ENCODE results near the gene PRXL2A.
"Not testable (repeated sequence)": the region's sequence is repeated elsewhere in the genome, so short reads cannot be mapped to it uniquely, and the experiment has no call there.

The PRXL2A gene, protein sequence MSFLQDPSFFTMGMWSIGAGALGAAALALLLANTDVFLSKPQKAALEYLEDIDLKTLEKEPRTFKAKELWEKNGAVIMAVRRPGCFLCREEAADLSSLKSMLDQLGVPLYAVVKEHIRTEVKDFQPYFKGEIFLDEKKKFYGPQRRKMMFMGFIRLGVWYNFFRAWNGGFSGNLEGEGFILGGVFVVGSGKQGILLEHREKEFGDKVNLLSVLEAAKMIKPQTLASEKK

DNA sequence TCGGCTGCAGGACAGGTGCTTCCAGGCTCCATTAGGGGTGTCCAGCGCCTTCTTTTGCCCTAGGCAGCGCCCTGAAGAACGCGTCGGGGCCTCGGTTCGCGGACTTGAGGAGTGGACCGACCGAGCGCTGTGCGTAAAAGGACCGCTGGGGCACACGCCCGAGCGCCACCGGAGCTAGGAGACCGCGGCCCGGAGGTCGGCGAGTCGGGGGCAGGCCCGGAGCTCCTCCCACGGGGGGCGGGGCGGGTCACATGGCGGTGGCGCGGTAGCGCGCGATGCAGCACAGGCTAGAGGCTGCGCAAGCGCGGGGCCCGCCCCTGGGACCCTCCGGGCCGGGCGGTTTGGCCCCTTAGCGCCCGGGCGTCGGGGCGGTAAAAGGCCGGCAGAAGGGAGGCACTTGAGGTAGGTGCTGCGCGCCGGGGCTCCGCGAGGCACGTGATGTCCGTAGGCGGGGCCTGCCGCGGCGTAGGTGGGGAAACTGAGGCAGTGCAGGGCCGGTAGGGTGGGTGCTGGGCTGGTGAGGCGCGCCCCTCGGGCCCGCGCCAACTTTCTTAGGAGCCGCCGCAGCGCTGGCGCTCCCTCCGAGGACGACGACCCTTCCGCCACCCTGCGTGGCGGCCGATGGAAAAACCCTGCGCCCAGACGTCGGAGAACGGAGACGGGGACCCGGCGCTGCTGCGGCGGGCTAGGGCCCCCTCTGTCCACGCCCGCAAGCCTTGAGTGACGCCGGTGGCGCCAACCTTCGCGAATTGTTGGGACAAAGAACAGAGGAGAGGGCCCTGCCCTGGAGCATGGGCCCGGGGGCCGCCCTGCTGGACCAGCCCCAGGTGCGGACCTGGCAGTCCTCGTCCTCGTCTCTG is at the start of gene PRXL2A:
TSS of gene PRXL2A (plus strand) at position 310 of the 860 bp plus-strand sequence. CDS start 11,917 bp downstream, outside the sequence.
- peak in 13 of 14 donors; percentile 29 to 88 (median 74) for DNase-seq

DNA sequence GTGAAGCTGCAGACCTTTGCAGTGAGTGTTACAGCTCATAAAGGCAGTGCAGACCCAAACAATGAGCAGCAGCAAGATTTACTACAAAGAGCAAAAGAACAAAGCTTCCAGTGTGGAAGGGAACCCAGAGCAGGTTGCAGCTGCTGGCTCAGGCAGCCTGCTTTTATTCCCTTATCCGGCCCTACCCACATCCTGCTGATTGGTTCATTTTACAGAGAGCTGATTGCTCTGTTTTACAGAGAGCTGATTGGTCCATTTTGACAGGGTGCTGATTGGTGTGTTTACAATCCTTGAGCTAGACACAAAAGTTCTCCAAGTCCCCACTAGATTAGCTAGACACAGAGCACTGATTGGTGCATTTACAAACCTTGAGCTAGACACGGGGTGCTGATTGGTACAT is 49.4 kb upstream of the PRXL2A start:
- DNase-seq = not testable (repeated sequence)

DNA sequence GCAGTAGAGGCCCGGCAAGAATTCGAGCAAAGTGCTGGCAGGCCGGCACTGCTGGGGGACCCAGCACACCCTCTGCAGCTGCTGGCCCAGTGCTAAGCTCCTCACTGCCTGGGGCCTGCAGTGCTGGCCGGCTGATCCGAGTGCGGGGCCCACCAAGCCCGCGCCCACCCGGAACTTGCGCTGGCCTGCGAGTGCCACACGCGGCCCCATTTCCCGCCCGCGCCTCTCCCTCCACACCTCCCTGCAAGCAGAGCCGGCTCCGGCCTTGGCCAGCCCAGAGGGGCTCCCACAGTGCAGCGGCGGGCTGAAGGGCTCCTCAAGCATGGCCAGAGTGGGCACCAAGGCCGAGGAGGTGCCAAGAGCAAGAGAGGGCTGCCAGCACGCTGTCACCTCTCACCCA is 48.7 kb upstream of the PRXL2A start:
- no peak for DNase-seq

DNA sequence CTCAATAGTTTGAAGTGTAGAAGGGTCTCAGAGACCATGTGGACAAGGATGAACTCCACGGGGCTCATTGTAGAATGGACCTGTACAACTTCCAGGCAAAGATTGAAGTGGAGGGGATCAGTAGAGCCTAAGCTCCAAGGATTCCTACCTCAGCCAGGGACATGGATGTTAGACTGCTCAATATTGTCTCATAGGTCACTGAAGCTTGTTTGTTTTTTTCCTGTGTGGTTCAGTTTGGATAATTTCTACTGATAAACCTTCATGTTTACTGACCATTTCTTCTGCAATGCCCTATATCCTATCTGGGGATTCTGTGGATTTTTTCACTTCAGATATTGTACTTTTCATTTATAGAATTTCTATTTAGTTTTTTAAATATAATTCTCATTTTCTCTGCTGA is 42.8 kb upstream of the PRXL2A start:
- DNase-seq = no peak

DNA sequence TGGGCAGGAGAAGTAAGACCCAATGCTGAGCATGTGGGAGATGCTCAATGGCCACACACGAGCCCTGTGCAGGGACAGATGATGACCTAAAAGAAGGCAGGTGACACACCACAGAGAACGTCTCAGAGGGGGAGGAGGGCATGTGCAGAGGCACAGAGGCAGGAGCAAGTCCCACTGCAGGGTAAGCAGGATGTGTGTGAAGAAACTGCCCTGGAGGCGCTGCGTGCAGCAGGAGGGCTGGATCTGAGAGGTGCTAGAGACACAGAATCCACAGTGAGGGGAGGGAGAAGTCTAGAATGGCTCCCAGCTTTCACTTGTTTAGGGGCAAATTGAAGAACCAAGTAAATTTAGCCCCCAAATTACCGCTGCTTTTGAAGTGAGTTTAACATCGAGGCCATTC is 36.9 kb upstream of the PRXL2A start:
- DNase-seq = no peak

DNA sequence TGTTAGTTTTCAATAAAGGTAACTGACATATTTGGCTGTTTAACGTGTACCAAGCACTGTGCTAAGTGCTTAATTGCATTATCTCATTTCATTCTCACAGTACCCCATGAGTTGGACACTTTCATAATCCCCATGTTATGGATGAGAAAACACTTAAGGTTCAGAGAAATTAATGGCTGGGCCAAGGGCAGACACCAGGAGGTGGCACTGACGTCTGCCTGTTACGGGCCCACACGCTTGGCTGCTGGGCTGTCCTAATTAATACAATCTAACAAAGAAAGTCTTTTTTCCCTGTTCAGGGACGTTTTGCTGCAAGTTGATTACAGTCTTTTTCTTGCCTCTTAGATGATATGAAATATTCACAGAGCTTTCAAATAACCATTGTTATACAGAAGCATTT is 35.7 kb upstream of the PRXL2A start:
- no peak for DNase-seq

DNA sequence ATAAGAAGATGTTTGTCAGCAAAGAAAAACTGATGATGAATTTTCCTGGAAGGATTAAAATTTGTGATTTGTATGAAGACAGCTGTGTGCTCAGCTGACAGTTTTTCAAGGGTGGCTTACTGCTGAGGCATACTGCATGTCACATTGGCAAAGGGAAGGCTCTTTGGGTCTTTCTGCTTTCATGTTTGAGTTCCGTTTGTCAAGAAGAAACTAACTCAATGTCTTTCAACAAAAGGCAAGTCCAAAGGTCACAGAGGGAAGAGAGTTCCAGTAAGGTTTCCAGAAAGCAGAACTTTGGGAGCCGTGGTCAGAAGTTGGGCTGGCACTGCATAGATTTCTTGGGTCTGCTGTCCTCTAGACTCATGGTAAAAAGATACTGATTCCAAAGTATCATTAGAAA is 34.8 kb upstream of the PRXL2A start:
- DNase-seq = no peak

DNA sequence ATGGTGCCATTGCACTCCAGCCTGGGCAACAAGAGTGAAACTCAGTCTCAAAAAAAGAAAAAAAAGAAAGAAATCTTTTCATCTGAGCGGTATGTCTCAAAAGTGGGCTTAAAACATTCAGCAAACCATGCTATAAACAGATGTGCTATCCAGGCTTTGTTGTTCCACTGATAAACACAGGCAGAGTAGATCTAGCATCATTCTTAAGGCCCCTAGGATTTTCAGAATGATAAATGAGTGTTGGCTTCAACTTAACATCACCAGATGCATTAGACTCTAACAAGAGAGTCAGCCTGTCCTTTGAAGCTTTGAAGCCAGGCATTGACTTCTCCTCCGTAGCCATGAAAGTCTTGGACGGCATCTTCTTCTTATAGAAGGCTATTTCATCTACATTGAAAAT is 28.6 kb upstream of the PRXL2A start:
- DNase-seq = no peak

DNA sequence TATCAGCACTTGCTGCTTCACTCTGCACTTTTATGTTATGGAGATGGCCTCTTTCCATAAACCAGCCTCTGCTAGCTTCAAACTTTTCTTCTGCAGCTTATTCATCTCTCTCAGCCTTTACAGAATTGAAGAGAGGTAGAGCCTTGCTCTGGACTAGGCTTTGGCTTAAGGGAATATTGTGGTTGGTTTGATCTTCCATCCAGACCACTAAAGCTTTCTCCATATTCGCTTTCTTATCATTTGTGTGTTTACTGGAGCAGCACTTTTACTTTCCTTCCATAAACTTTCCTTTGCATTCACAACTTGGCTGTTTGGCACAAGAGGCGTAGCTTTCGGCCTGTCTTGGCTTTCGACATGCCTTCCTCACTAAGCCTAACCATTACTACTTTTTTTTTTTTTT is 28.2 kb upstream of the PRXL2A start:
- DNase-seq = no peak

DNA sequence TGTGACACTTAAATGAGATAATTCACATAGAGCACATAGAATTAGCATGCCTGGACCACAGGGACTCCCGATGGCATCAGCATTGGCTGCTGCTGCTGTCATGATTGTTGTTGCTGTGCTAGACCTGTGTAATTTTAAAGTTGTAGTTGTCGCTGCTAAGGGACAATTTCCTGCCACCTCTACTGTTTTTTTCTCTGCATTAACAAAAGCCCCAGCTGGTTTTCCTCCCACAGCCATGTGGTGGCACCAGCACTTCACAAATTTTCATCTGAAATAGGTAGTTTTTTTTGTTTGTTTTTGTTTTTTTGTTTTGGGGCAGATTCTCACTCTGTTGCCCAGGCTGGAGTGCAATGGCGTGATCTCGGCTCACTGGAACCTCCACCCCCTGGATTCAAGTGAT is 25.4 kb upstream of the PRXL2A start:
- peak in 3 of 14 donors; percentile 5 to 10 (median 5) for DNase-seq

DNA sequence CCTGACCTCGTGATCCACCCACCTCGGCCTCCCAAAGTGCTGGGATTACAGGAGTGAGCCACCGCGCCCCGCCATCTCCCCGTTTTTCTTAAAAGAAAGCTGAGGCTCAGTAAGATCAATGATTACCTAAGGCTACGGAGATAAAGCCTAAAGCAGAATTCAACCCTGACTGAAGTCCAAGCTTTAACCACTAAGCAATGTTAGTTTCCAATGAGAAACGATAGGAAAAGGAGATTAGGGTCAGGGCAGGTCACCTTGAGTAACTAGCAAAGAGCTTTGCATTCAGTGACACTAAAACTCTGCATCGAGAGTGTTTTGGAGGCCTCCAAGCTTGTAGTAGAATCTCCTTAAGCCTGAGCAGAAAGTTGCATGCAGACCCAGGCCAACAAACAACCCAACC is 17.6 kb upstream of the PRXL2A start:
- no peak for DNase-seq

DNA sequence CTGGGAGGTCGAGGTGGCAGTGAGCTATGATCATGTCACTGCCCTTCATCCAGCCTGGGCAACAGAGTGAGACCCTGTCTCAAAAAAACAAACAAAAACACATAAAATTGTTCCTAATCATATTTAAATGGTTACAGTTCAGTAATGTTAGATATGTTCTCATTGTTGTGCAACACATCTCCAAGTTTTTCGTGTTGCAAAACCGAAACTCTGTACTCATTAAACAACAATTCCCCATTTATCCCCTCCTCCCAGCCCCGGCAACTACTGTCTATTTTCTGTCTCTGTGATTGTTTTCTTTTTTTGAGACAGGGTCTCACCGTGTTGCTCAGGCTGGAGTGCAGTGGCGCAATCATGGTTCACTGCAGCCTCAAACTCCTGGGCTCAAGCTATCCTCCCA is 16.1 kb upstream of the PRXL2A start:
- no peak for DNase-seq

DNA sequence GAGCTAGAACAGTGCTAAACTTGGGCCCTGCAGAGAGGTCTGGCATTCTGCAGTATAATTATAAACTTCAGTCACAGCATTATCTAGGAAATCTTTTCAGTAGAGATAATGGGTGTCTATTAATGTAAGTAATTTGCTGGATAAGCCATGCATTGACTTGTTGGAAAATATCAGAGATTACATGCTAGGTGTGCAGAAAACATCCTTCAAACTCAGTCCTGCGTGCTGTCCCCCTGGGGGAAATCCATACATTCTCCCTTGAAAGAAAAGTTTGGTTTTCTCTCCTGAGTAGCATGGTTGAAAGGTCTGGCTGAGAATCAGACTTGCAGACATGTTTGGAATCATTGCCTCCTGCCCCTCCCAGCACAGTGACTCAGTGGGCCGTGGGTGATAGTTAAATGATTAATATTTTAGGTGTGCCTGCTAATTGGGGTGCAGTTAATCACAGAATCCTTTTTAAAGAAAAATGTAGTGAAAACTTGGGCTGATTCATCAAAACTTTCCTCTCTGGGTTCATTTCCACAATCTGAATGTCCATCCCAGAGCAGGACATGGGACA is 13.9 kb upstream of the PRXL2A start:
- DNase-seq = no peak

DNA sequence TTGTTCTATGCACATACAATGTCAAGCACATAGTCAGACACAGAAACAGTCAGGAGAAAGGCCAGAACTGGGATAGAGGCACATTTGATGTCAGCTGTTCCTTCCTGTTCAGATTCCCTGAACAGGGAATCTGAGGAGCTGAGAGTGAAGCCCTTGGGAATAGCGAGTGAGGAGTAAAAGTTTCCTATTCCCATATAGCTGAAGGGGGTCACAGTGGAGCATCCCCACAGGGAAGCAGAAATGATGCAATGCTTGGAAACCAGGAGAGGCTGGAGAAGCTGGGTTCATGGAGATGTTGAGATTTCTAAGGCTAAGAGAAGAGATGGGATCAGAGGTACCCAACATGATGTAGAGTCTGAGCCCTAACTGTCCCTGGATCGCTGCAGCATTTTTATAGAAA is 11.3 kb upstream of the PRXL2A start:
- DNase-seq = no peak

DNA sequence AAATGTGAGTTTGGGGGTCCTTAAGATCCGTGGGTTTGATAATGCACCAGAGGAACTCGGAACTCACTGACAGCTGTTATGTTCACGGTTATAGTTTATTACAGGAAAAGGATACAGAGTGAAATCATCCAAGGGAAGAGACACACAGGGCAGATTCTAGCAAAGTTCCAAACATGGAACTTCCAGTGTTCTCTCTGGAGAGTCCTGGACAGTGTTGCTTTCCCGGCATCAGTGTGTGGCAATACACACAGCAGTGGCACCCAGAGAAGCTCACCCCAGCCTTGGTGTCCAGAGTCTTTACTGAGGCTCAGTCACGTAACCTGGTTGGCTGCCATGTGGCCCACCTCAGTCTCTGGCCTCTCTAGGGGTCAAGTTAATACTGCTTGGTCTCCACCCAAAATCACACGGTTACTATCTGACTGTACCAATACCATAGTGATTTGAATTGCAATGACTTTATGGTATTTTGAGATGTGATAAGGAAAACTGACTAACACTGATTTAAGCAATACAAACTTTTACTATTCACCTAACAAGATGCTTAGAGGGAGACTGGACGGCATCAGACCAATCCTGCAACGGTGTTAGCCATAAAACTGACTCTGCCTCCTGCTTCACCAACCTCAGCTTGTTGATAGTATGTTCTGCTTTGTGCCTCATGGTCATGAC is 8.1 kb upstream of the PRXL2A start:
- DNase-seq = no peak

DNA sequence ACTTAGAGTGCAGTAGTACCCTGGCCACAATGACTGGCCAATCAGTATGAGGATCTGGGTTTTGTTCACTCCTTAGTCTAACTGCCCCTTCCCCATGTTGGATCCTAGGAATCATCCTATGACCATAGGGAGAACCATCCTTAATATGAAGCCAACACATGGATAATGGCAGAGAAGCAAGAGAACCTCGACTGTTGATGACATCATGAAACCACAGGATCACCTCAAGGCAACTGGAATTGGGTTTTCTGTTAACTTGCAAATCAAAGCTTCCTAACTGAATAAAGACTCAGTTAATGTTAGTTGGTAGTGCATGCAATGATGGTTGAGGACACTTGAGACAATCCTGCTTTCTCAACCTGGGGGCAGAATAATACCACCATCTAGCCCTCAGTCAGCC is 3.3 kb upstream of the PRXL2A start:
- DNase-seq = no peak

DNA sequence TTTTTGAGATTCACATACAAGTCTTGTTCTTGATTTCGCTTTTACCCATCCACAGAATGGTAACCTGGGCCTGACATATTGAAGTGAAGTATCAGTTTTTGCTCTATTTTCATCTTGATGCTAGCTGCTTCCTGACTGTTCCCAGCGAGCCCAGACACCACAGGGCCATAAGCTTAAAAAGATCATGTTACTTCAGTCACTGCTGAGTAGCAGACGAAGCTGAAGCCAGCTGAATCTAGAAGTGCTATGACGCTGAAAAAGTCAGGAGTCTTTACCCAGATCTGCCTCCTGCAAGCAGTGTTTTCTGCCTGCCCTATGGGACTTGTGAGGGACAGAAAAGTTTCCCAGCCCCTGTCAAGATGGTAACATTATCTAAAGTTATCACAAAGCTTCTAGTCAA is 2.7 kb upstream of the PRXL2A start:
- DNase-seq = no peak

DNA sequence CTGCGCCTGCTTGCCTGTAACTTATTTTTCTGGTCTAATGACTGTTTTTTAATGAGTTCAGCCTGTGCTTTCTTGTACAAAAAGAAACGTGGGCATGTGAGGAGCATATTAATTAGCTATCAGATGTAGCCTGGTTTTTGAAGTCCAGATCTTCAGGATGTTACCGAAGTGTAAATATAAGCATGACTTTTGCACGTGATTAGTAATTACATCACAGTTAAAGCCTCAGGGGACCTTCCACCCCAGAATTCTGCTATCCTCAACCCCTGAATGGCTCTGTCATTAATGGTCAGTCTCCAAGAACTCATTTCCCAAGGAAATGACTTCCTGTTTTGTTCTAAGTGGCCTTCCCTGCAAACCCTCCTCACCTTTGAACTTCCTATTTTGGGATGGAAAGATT is 2.1 kb upstream of the PRXL2A start:
- DNase-seq = no peak

DNA sequence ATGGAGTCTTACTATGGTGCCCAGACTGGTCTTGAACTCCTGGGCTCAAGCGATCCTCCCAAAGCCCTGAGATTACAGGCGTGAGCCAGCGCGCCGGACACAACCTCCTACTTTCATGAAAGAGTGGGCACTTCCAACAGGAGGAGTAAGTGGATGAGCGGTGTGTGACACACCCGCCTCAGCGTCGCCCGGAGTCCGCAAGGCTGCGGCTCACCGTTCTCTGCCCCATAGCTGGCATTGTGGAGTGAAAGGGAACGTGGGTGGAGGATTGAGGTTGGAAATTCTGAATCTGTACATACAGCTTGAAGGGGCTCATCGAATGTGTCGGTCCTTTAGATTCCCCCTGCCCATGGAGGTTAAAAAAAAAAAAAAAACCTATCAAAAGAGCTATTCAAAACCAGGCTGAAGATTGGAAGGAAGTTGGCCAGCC is 524 bp upstream of the PRXL2A start:
- peak in 3 of 14 donors; percentile 51 to 58 (median 52) for DNase-seq

DNA sequence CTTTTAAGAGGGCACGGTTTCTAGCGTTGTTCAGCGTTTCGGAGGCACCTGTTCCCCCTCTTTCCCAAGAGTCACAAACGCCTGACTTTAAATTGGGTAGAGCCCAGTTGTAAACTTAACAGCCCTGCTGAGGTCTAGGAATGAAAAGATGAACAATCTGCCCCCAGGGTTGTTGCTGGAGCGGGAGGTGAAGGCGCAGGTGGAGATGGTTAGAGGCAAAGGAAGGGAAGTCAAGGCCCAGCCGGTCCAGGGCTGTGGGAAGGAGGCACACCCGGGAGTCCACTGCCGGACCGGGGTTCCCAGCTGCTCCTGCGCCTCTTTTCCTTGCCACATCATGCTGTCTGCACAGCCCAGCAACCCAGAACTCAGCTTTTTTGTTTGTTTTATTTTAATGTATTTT is 770 bp downstream of the PRXL2A start:
- DNase-seq = no peak

DNA sequence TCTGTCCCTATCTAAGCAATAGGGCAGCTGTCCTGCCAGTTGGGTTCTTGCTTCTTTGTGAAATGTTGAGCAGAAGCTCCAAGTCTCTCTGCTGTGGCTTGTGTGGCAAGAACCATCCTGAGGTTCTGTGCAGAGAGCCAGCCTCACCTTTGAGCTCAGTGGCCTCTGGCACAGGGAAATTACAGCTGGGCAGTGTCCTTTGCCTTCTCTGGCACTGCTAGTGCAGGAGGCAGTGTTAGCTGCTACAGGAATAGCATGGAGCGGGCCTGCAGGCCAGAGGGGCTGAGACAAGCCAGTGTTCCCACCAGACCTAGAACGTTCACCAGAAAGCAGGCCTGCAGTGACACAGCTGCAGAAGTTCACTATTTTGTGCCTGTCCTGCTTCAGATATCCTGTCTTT is 1.8 kb downstream of the PRXL2A start:
- no peak for DNase-seq

DNA sequence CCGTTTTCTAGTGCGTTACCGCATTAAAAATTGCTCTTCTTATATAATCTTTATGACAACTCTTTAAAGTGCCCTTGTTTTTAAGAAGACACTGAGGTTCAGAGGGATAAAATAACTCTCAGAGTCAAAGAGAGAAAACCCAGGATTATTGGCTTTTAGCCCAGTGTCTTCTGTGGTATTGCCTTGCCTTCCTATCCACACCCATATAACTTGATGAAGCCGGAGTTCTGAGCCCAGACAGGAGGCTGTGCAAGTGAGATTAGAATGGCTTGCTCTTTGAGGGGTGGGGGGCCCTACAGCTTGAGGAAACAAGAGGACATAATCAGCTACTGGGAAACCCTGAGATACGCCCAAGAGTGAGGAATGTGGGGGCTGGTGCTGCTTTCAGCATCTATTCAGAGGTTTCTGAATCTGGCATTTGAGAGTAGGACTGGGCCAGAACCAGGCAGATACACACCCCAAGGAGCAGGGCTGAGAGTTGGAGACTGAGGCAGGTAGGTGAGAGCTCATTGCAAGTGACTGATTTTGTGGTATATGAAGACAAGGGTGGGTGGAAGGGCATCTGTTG is 2.3 kb downstream of the PRXL2A start:
- no peak for DNase-seq

DNA sequence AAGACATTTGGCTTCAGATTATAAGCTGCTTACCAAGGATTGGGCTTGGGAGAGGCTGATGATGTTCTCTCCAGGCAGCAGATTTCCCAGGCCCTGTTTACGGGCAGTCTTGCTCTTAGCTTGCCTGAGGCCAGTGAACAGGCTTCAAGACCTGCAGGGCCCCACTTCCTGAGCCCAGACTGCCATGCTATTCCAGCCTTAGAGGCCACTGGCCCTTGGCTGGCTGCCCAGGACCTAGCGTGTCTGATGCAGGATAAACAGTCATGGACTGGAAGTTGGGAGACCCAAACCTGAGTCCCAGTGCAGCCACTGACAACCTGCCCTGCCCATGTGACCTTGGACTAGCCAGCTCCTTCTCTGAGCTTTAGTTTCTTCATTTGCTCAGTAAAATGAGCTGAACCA is 2.9 kb downstream of the PRXL2A start:
- DNase-seq = no peak
